B cell (primary cell): Measurements from ENCODE around the gene MZT2A. TPM values are rescaled to one million over a fixed set of nuclear protein-coding genes. Genes with fewer than 3 reads are reported as not detected.
"Not testable (repeated sequence)": the region's sequence is repeated elsewhere in the genome, so short reads cannot be mapped to it uniquely, and the experiment has no call there.

Experiments
- ATAC-seq: fragments of 200-7000 bp; cut with Tn5 transposase; one replicate; pipeline ENCODE4 v1.10.0; 2021; ENCODE audit warnings: low read depth, mild to moderate bottlenecking, moderate number of reproducible peaks, moderate library complexity
- CTCF ChIA-PET: fragments of 350-600 bp; sonication (Branson Sonifier 250); formaldehyde crosslinking; loops from one replicate; lab custom pipeline; 2021; ENCODE audit warnings: antibody characterized with exemption, inconsistent platforms; lab: Charles Lee
- POLR2A ChIA-PET: fragments of 350-600 bp; sonication (Branson Sonifier 250); formaldehyde crosslinking; loops from one replicate; lab custom pipeline; 2021; ENCODE audit warnings: antibody characterized with exemption; lab: Charles Lee
- DNase-seq: peaks from one replicate; pipeline ENCODE4 v3.0.0; 2013
- H2AFZ ChIP-seq: 2 replicates; pipeline ENCODE4 v1.6.1; 2012; ENCODE audit warnings: mild to moderate bottlenecking, low read depth, low read length; ENCODE audit not compliant: insufficient read depth, poor library complexity, severe bottlenecking
- H3K27ac ChIP-seq, 2 donors: 1 replicate in 1 of 2; 2 replicates in 1 of 2; pipeline ENCODE4 v1.5.1; 2012 to 2013; ENCODE audit warnings: low read length in 2 of 2, mild to moderate bottlenecking in 2 of 2, moderate library complexity in 1 of 2
- H3K27me3 ChIP-seq, 4 experiments: fragments of 200-600 bp in 1 of 4; sonication (generic) in 1 of 4; replicated peaks in 1 of 4; 1 replicate in 2 of 4; 2 replicates in 2 of 4; pipeline versions ENCODE4 v1.6.1 to v1.7.0; 2013 to 2016; ENCODE audit warnings: low read length in 3 of 4, mild to moderate bottlenecking in 2 of 4, mixed read lengths in 1 of 4, moderate library complexity in 1 of 4; ENCODE audit not compliant: insufficient read depth in 4 of 4, control insufficient read depth in 3 of 4; ENCODE audit errors: control extremely low read depth in 1 of 4
- H3K36me3 ChIP-seq, 2 experiments: replicated peaks in 1 of 2; 1 replicate in 1 of 2; 2 replicates in 1 of 2; pipeline versions ENCODE4 v1.6.1 to v1.7.1; 2013; ENCODE audit warnings: low read length in 1 of 2; ENCODE audit not compliant: insufficient read depth in 2 of 2, control insufficient read depth in 1 of 2; ENCODE audit errors: control extremely low read depth in 1 of 2, extremely low read depth in 1 of 2
- H3K4me1 ChIP-seq, 2 donors: fragments of 200-600 bp in 1 of 2; sonication (generic) in 1 of 2; 1 replicate in 1 of 2; 2 replicates in 1 of 2; pipeline versions ENCODE4 v1.5.1 to v1.6.1; 2013 to 2017; ENCODE audit warnings: low read length in 2 of 2; ENCODE audit not compliant: control insufficient read depth in 2 of 2, insufficient read depth in 2 of 2
- H3K4me2 ChIP-seq: replicated peaks from 2 replicates; pipeline ENCODE3; 2012; ENCODE audit warnings: mild to moderate bottlenecking, low read depth, low read length; ENCODE audit not compliant: poor library complexity, severe bottlenecking
- H3K4me3 ChIP-seq, 5 experiments: fragments of 200-600 bp in 1 of 5; sonication (generic) in 1 of 5; 1 replicate in 3 of 5; 2 replicates in 2 of 5; pipeline versions ENCODE4 v1.5.1 to v1.7.0; 2011 to 2016; ENCODE audit warnings: low read length in 4 of 5, mild to moderate bottlenecking in 4 of 5, low read depth in 2 of 5, control low read depth in 1 of 5, moderate library complexity in 1 of 5; ENCODE audit not compliant: insufficient read depth in 1 of 5; ENCODE audit errors: control extremely low read depth in 1 of 5, extremely low read depth in 1 of 5
- H3K79me2 ChIP-seq: fragments of 200-600 bp; sonication (generic); one replicate; pipeline ENCODE4 v1.6.0; 2016; ENCODE audit warnings: low read length; ENCODE audit not compliant: control insufficient read depth, insufficient read depth
- H3K9ac ChIP-seq: fragments of 200-600 bp; sonication (generic); 2 replicates; pipeline ENCODE4 v1.6.1; 2017; ENCODE audit warnings: mild to moderate bottlenecking, low read length, moderate library complexity
- H3K9me3 ChIP-seq, 3 donors: one replicate each; pipeline versions ENCODE4 v1.6.1 to v1.7.1; 2013; ENCODE audit warnings: low read length in 2 of 3; ENCODE audit not compliant: control insufficient read depth in 2 of 3, insufficient read depth in 1 of 3; ENCODE audit errors: control extremely low read depth in 1 of 3
- H4K20me1 ChIP-seq: 2 replicates; pipeline ENCODE4 v1.6.0; 2012; ENCODE audit warnings: mild to moderate bottlenecking, low read length; ENCODE audit not compliant: insufficient read depth, control insufficient read depth, poor library complexity, severe bottlenecking
- H3K27ac Mint-ChIP-seq: one replicate; pipeline ENCODE4 v1.8.0; 2021; ENCODE audit warnings: mixed read lengths
- H3K27me3 Mint-ChIP-seq: one replicate; pipeline ENCODE4 v1.8.0; 2021; ENCODE audit warnings: mixed read lengths
- H3K4me1 Mint-ChIP-seq: one replicate; pipeline ENCODE4 v1.8.0; 2021; ENCODE audit warnings: mixed read lengths
- H3K4me3 Mint-ChIP-seq: one replicate; pipeline ENCODE4 v1.8.0; 2021; ENCODE audit warnings: mixed read lengths
- H3K9me3 Mint-ChIP-seq: one replicate; pipeline ENCODE4 v1.8.0; 2022; ENCODE audit warnings: mixed read lengths; ENCODE audit not compliant: insufficient read depth
- EZH2 ChIP-seq: IDR thresholded peaks from 2 replicates; pipeline ENCODE4 v1.6.1; 2012; ENCODE audit warnings: borderline replicate concordance, low read depth, mild to moderate bottlenecking, moderate library complexity, low read length; ENCODE audit not compliant: insufficient read depth, poor library complexity, severe bottlenecking
- WGBS: methylation state at CpG from one replicate; pipeline ENCODE4 v1.1.5; 2013; ENCODE audit warnings: missing lambda C conversion rate; ENCODE audit not compliant: insufficient coverage; 5-methylcytosine and 5-hydroxymethylcytosine counted together
- intact Hi-C: fragments of 100-400 bp; cut with micrococcal nuclease; formaldehyde crosslinking; loops from one replicate; pipeline ENCODE4 v1.10.0; 2022
- polyA plus RNA-seq: library from polyadenylated mRNA; depleted of rRNA; stranded (reverse); fragments of >200 nt; gene quantifications from 2 replicates; pipeline ENCODE4 v1.2.3, GENCODE V29; 2012
- total RNA-seq, 2 donors: library from RNA; stranded (reverse); fragments of 120-200 nt in 1 of 2; gene quantifications; 1 replicate in 1 of 2; 2 replicates in 1 of 2; pipeline versions ENCODE4 v1.2.3 to v1.2.4, GENCODE V29; 2013 to 2022
- TF ChIP-seq, protein P1 (sequence below): fragments of 200-600 bp; IDR thresholded peaks from one replicate; pipeline ENCODE4 v1.8.0; 2022; ENCODE audit warnings: antibody characterized with exemption, mild to moderate bottlenecking

Gene MZT2A
- total and polyA plus RNA-seq, 2 donors (not counting 1 experiment from before 2014, with no cell fraction given) = 53.3 to 76.1 TPM

DNA sequence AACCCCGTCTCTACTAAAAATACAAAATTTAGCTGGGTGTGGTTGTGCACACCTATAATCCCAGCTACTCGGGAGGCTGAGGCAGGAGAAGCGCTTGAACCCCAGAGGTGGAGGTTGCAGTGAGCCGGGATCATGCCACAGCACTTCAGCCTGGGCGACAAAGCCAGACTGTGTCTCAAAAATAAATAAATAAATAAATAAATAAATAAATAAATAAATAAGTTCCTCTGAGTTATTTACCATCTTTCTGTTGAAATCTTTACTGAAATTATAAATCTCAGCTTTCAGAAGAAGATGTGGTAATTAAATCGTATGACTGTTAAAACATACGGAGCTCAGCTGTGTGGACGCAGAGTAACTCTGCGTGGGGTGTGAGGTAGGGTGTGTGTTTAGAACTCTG lies 44.2 kb downstream of the MZT2A start:
- H3K4me3 ChIP-seq, H3K79me2 ChIP-seq, DNase-seq, H3K4me2 ChIP-seq, intact Hi-C loops, POLR2A ChIA-PET, H3K4me1 ChIP-seq, H3K9ac ChIP-seq, H3K36me3 ChIP-seq, H3K4me3 Mint-ChIP-seq, H3K27ac Mint-ChIP-seq, ATAC-seq, H2AFZ ChIP-seq, H3K9me3 Mint-ChIP-seq, CTCF ChIA-PET, H4K20me1 ChIP-seq, H3K27me3 ChIP-seq, H3K9me3 ChIP-seq, H3K27ac ChIP-seq, H3K4me1 Mint-ChIP-seq: not testable (repeated sequence)
- peaks cover 11% of the 10 kb centered on the region for H3K27me3 Mint-ChIP-seq
- WGBS = no CpG with 5 or more reads among the region's 9 CpGs

DNA sequence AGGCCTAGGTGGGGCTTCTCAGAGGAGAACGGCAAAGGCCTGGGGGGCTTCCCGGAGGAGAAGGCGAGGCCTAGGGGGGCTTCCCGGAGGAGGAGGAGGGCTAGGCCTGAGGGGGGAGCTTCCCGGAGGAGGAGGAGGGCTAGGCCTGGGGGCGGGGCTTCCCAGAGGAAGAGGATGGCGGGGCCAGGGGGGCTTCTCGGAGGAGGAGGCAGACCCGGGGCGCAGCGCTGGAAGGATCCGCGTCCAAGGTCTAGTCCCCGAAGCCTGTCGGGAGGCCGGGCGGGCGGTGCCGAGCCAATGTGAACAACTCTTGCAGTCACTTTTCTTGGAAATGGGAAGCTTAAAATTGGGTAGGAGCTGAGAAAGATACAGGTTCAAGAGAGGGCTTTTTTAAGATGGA lies 46.3 kb downstream of the MZT2A start:
- no peak overlapping the region for H3K4me3 ChIP-seq
- no peaks in the 10 kb centered on the region for H3K36me3 ChIP-seq
- intact Hi-C loops = no loop called here
- H3K27ac Mint-ChIP-seq = no peak overlapping the region
- no peaks in the 10 kb centered on the region for H3K4me1 ChIP-seq
- H3K27ac ChIP-seq = no peak overlapping the region
- H3K9me3 ChIP-seq = no peaks in the 10 kb centered on the region
- no peaks in the 10 kb centered on the region for H3K27me3 ChIP-seq
- WGBS = 90% methylated on average over 4 of the region's 19 CpGs
- H3K9ac ChIP-seq = no peak overlapping the region
- H4K20me1 ChIP-seq = no peaks in the 10 kb centered on the region
- H3K4me1 Mint-ChIP-seq = no peaks in the 10 kb centered on the region
- H3K4me2 ChIP-seq = no peak overlapping the region
- no peak overlapping the region for H3K4me3 Mint-ChIP-seq
- peaks cover 9% of the 10 kb centered on the region for H3K27me3 Mint-ChIP-seq
- DNase-seq (no peak), ATAC-seq (no peak)
- POLR2A ChIA-PET = no interaction called here
- TF ChIP-seq, protein P1, sequence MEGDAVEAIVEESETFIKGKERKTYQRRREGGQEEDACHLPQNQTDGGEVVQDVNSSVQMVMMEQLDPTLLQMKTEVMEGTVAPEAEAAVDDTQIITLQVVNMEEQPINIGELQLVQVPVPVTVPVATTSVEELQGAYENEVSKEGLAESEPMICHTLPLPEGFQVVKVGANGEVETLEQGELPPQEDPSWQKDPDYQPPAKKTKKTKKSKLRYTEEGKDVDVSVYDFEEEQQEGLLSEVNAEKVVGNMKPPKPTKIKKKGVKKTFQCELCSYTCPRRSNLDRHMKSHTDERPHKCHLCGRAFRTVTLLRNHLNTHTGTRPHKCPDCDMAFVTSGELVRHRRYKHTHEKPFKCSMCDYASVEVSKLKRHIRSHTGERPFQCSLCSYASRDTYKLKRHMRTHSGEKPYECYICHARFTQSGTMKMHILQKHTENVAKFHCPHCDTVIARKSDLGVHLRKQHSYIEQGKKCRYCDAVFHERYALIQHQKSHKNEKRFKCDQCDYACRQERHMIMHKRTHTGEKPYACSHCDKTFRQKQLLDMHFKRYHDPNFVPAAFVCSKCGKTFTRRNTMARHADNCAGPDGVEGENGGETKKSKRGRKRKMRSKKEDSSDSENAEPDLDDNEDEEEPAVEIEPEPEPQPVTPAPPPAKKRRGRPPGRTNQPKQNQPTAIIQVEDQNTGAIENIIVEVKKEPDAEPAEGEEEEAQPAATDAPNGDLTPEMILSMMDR = no peak
- TF ChIP-seq EZH2 = no peak
- no peak overlapping the region for H2AFZ ChIP-seq
- H3K79me2 ChIP-seq = no peaks in the 10 kb centered on the region
- CTCF ChIA-PET = no interaction called here
- no peaks in the 10 kb centered on the region for H3K9me3 Mint-ChIP-seq

DNA sequence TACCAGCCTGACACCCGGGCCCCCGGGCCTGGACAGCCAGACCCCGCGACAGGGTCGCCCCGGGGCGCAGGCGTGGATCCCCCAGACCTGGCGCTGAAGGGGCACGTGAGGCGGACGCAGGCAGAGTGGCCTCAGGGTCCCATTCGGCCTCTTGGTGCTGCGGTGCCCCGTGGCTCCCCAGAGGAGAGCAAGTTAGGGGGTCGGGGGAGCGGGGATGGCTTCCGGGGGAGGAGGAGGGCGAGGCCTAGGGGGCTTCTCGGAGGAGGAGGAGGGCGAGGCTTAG lies 46.7 kb downstream of the MZT2A start:
- H3K9me3 Mint-ChIP-seq, H3K36me3 ChIP-seq, H3K4me2 ChIP-seq, CTCF ChIA-PET, intact Hi-C loops, DNase-seq, ATAC-seq, H2AFZ ChIP-seq, H3K4me3 ChIP-seq, POLR2A ChIA-PET, H3K4me1 ChIP-seq, H4K20me1 ChIP-seq, H3K9me3 ChIP-seq, H3K9ac ChIP-seq, H3K27me3 ChIP-seq, H3K4me3 Mint-ChIP-seq, H3K27ac ChIP-seq, H3K79me2 ChIP-seq, H3K27ac Mint-ChIP-seq, H3K4me1 Mint-ChIP-seq: not testable (repeated sequence)
- peaks cover 13% of the 10 kb centered on the region for H3K27me3 Mint-ChIP-seq
- 99% methylated on average over 14 of the region's 21 CpGs for WGBS
